ENCODE measurements around the gene NSMCE1.
A peak's percentile ranks its signal among the peaks of the same experiment; 100 is the strongest.
"Not testable (repeated sequence)": the region's sequence is repeated elsewhere in the genome, so short reads cannot be mapped to it uniquely, and the experiment has no call there.

Gene NSMCE1

DNA sequence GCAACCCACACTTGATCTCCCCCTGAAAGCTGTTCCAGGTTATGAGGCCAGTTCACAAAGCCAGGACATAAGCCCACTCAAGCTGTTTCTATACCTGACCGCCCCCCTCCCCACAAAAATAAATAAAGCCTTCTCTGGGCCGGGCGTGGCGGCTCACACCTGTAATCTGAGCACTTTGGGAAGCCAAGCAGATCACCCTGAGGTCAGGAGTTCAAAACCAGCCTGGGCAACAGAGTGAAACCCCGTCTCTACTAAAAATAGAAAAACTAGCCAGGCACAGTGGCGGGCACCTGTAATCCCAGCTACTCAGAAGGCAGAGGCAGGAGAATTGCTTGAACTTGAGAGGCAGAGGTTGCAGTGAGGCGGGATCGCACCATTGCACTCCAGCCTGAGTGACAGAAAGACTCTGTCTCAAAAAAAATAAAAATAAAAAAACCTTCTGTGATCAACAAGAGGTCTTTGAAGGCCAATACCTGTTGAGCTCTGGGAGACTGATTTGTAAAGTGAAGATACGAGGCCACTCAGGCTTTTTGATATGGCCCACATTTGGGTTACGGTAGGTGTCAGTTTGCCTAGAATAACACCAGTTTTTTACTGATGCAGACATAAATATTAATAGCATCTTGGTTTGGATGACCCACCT lies 63.0 kb downstream of the NSMCE1 start:
- Histone ChIP-seq H3K27ac (no peak overlapping the region), H3K4me3 (no peak overlapping the region)

DNA sequence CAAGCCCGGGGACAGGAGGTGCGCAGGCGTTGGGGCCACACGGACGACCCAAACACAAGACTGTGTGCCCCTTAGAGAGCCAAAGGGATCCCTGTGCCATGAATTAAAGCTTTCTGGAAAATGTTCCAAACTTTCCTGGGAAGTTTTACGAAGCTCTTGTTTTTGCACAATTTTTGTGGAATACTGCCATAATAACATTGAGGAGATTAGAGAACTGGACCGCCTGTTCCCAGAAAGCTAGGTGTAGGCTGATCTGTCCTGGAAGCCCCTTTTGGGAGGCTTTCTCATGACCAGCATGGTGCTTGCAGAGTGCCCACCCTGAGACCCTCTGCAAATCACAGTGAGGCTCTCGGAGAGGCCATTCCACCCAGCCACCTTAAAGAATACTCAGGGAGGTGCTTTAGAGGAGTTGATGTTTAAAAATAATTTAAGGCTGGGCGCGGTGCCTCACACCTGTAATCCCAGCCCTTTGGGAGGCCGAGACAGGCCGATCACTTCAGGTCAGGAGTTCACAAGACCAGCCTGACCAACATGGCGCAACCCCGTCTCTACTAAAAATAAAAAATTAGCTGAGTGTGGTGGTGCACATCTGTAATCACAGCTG lies 64.2 kb downstream of the NSMCE1 start:
- Histone ChIP-seq H3K4me3 (peak overlapping the region; percentile 38 to 67 (median 48)), H3K27ac (peak overlapping the region; percentile 68 to 99 (median 96))

DNA sequence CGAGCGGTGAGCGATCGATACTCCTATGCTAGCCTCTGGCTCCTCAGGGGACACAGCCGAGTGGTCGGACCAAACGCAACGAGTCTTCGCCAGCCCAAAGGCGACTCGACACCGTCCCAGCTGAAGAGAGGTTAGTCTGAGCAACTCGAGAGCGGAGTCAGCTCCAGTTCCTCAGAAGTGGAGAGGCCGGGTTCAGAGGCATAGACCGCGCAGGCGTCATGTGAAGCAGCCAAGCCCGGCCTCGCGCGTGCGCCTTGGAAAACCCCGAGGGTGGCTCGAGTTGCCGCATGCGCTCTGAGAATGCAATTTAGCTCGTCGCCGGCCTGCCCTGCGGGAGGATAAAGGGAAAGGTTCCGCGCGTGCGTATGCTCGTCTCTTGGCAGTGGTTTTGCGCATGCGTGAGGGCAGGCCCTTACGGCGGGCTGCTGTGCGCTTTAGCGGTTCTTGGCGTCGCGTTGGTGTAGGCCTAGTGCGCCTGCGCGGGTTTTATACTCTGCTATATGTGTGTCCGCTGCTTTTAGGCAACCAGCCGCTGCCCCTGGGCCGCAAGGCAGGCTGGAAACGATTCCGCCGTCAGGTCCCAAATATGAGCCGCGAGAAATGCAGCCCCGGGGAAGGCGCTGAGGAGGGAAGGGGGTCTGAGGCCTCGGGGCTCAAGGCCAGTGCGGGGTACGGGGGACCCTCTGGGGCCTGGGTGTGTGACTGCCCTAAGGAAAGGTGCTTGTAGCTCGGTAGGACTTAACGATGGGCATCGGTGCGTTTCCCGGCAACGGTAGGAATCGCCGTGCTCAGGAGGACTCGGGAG lies 64.9 kb downstream of the NSMCE1 start, which contains the start of gene KDM8:
KDM8 (plus strand) TSS at position 20 of the 805 bp plus-strand sequence. CDS start 6,598 bp downstream, outside the sequence.
- peak within 1 kb of the TSS; percentile 38 to 67 (median 48) for H3K4me3 ChIP-seq
- H3K27ac ChIP-seq = peak within 1 kb of the TSS; percentile 88 to 99 (median 96)

DNA sequence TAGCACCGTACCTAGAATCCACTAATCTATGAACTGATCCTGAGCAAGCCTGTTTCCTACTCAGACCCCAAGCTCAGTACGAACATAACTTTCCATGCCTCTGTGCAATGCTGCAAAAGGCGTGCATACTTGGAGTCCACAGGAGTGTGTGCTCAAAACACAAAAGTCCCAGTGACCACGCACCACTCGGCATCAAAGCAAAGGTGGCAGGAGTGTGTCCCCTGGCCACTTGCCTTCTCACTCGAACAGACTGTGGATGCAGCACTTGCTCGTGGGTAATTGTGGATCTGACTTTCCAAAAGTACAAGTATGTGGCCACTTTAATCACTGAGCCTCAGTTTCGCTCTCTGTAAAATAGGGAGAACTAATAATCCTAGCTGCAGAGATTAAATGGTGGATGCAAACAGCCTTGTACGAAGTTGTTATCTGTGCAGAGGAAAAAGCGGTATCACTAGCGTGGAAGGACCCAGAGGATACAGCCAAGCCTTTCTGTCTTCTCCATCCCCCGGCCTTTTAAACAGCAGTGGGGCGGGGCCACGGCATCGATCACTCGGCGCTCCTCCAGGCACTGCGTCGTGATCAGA lies 65.6 kb downstream of the NSMCE1 start:
- Histone ChIP-seq H3K4me3 (peak overlapping the region; percentile 38 to 67 (median 48)), H3K27ac (peak overlapping the region in 20 of 21 experiments; percentile 88 to 99 (median 96))

DNA sequence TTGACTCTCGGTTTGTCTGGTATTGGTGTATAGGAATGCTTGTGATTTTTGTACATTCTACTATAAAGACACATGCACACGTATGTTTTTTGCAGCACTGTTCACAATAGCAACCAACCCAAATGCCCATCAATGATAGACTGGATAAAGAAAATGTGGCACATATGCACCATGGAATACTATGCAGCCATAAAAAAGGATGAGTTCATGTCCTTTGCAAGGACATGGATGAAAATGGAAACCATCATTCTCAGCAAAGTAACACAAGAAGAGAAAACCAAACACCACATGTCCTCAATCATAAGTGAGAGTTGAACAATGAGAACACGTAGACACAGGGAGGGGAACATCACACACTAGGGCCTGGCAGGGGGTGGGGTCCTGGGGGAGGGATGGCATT lies 67.7 kb downstream of the NSMCE1 start:
- peak overlapping the region in 4 of 21 experiments; percentile 80 to 85 (median 82) for H3K27ac ChIP-seq
- H3K4me3 ChIP-seq = not testable (repeated sequence)

DNA sequence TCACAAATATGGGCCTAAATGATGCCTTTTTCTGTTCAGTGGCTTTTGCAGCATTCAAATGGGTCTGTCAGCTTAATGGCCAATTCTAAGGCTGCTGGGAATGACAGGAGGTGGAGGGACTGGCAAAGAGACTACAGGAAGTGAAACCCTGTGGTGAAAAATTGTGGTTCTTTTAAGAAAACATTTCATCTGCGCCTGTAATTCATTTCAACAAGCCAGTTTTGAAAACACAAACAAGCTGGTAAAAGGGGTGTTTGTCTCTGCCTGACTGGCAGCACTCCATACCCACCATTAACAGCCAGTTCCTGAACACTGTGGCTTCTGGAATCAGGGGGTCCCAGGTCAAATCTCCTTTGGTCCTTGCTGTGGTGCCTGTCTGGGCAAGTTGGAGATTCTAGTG lies 68.8 kb downstream of the NSMCE1 start:
- Histone ChIP-seq H3K4me3 (no peak overlapping the region), H3K27ac (peak overlapping the region in 14 of 21 experiments; percentile 9 to 85 (median 61))

DNA sequence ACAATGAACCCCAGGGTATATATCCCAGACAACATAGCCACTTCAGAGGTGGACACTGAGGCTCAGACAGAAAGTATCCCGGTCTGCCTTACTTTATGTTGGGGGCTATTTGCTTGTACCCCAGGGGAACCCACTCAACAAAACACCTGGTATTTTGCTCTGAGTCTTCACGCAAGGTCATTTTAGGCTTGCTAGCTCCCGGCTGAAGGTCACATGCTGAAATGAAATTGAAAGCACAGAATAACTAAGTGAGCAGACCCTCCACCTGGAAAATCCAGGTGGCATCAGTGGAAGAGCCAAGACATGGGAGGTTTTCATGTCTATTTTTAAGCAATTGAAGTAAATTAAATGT lies 69.4 kb downstream of the NSMCE1 start:
- no peak overlapping the region for H3K4me3 ChIP-seq
- H3K27ac ChIP-seq = peak overlapping the region in 7 of 21 experiments; percentile 63 to 85 (median 80)

DNA sequence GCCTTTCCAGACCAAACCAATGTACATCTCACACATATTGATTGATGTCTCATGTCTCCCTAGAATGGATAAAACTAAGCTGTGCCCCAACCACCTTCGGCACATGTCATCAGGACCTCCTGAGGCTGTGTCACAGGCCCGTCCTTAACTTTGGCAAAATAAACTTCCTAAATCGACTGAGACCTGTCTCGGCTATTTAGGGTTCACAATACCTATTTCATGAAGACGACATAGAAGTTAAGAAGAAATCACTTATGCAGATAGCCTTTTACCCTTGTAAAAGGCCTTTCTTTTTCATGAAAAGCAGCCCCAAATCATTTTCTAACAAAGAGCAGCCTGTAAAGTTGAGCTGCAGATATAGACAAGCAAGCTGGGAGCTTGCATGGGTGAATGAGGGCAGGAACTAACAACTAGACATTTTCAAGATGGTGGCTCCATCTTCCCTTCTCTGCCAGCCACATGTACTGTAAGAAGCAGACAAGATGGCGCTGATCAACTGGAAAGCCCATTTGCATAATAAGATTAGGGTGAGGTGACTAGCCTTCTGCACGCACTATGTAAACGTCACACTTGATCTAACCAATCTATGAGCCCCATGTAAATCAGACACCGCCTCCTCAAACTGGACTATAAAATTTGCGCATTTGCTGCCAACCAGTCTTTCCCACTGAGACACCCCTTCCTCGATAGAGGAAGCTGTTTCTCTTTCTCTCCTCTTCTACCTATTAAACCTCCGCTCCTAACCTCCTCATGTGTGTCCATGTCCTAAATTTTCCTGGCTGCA lies 69.9 kb downstream of the NSMCE1 start:
- H3K4me3 ChIP-seq = no peak overlapping the region
- H3K27ac ChIP-seq = peak overlapping the region in 4 of 21 experiments; percentile 74 to 83 (median 80)

DNA sequence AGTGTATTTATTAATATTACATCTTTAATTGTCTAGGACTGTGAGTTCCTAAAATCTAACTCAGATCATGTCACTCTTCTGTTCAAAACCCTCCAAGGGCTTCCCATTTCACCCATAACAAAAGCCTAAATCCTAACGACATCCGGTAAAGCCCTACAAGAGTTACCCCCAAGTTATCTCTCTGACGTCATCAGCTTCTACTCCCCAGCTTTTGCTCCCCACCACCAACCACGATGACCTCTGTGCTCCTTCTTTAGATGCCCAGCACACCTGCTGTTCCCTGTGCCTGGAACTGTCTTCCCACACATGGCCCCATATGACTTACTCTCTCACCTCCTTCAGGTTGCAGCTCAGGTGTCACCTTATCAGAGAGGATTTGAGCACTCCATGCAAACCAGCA lies 71.6 kb downstream of the NSMCE1 start:
- H3K27ac ChIP-seq = no peak overlapping the region

DNA sequence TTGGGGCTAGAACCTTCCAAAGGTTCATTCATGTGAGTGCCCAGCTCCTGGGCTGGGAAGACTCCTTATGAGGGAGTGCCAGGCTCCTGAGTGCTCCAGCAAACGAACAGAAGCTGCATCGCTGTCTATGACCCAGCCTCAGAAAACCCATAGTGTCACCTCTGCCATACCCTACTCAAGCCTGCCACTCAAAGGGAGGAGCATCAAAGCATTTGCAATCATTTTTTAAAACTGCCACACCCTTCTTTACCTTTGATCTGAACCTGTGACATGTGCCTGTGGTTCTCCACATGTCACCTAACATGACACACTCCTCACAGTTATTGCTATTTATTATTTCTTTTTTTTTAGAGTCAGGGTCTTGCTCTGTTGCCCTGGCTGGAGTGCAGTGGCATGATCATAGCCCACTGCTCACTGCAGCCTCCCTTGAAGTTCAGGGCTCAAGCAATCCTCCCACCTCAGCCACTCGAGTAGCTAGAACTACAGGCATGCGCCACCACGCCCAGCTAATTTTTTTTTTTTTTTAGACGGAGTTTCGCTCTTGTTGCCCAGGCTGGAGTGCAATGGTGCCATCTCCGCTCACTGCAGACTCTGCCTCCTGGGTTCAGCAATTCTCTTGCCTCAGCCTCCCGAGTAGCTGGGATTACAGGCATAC lies 72.5 kb downstream of the NSMCE1 start:
- Histone ChIP-seq H3K27ac (peak overlapping the region in 3 of 21 experiments; percentile 4 to 49 (median 18)), H3K4me3 (no peak overlapping the region)

More for the DNA sequence above, 71.6 kb downstream of the NSMCE1 start:
- H3K4me3 ChIP-seq = no peak overlapping the region

DNA sequence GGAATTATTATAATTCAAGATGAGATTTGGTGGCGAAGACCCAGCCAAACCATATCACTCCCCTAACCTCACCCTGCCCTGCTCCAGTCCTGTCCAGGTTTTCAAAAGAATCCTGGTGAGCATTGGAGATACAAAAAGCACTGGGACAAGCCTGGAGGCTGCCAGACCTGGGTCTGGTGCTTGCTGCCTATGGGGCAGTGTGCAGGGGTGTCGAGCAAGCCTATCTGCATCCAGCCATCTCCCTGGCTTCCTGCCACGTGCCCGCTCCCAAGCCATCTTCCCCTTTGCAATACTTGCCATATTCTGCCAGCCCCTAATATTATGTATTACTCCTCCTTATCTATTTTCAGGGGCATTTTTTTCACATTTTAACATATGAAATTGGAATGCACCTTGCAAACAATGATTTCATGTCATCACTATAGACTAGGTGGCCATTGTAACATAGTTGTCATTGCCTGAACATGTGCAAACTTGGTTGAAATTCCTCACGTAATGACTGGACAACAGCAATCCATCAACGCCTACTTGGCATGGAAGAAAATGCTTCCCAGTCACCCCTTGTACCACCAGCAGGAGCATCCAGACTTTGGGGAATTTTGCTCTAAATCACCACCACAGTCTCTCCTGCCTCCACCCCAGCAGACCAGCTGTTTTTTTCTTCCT lies 73.4 kb downstream of the NSMCE1 start:
- peak overlapping the region in 1 of 21 experiments; percentile 49 for H3K27ac ChIP-seq
- no peak overlapping the region for H3K4me3 ChIP-seq

DNA sequence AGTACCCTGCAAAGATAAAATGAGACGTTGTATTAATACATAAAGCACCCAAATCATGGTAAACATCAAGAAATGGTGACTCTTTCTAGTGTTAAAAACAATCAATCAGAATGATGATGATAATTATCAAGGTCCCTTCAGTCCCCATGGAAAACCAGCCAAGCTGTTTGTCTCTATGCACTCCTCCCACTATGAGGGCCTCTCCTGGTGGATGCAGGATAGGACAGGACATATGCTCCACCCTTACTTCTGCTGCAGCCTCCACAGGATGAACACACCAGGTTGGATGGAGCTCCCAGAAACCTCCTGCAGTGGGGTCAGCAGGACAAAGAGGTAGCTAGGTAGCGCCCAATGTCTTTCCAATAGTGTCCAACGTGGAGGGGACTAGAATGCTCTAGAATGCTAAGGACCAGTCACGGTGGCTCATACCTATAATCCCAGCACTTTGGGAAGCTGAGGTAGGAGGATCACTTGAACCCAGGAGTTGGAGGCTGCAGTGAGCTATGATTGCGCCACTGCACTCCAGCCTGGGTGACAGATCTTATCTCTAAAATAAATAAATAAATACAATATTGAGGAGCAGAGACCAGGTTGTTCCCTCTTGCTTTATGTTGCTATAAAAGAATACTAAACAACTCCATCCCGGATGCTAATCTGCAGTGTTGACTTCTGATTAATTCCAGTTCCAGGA lies 75.1 kb downstream of the NSMCE1 start:
- H3K4me3 ChIP-seq = no peak overlapping the region
- H3K27ac ChIP-seq = no peak overlapping the region

DNA sequence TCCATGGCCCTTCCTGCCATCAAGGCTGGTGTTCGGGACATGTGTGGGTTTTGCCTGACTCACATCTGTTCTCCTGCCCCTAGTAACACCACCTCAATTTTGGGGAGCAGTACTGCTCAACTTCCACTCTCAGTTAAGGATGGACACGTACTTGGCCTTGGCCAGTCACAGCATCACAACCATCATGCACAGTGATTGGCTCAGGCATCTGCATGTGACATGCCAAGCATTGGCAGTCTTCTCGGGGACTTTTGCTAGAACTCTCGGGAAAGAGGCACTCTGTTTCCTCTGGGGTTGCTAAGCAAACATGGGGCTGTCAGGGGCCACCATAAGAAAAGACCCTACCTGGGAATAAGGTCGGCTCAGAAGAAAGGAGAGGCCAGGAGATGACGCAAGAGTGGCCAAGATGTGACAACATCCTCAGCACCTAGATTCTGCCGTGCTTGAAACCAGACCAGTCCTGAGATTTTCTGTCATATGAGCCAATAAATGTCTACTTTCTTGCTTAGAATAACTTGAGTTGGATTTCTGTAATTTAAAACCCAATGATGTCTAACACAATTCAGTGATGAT lies 77.1 kb downstream of the NSMCE1 start:
- no peak overlapping the region for H3K27ac ChIP-seq
- no peak overlapping the region for H3K4me3 ChIP-seq

DNA sequence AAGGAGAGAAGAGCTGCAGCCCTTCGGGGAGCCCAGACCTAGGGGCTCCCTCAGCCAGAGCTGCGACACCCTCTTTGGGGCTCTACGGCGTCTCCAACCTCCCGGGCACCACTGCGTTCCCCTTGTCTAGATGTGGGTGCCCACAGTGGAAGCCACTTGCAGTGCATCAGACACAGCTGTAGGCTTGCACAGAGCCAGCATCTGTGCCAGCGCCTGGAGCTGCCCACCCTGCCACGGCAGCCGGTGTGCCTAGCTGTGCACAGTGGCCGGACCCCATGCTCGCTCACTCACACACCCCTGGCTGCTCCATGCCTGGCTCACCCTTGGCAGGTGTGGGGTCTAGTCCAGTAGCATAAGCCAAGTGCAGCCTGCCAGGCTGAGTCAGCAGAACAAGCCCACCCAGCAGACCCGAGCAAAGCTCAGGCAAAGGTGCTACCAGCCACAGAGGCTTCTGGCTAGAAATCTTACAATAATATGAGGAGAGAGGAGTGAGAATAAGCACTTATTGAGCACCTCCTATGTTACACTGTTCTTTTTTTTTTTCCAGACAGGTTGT lies 78.2 kb downstream of the NSMCE1 start:
- Histone ChIP-seq H3K27ac (no peak overlapping the region), H3K4me3 (no peak overlapping the region)

DNA sequence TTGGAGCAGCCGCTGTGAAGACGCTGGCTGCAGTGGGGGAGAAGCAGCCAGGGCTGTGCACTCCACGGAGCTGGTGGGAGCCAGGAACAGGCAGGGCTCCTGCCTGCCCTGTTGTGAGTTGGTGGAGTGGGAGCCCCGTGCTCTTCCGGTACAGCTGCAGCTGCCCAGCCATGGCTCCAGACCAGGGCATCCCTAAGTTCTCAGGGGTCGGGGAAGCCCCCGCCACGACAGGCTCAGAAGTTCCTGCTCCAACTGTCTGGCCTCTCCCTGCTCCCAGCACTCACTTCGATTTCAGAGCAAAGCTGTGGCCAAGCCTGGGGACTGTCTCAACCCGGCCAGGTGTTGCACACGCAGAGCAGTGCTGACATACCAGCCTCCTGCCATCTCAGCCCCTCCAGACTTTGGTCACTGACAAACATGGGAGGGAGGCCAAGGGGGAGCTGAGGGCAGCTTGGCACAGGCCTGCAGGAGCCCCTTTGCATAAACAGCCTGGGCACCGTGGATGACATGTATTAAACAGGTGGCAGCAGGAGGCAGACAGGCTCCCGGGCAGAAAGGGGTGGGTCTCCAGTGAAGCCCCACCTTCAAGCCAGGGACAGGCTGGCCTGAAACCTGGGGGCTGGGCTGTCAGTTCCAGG lies 79.1 kb downstream of the NSMCE1 start:
- H3K27ac ChIP-seq = no peak overlapping the region
- no peak overlapping the region for H3K4me3 ChIP-seq

DNA sequence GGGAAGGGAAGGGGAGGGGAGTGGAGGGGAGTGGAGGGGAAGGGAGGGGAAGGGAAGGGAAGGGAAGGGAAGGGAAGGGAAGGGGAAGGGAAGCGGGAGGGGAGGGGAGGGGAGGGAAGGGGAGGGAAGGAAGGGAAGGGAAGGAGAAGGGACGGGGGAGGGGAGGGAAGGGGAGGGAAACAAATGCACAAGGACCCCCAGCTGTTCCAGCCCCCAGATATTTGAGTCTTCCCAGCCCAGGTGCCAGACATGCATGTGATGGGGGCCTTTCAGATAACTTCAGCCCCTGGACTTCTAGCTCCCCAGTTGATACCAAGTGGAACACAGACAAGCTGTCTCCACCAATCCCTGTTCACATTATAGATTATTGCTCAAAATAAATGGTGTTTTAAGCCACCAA lies 79.9 kb downstream of the NSMCE1 start:
- H3K4me3 ChIP-seq = no peak overlapping the region
- no peak overlapping the region for H3K27ac ChIP-seq

DNA sequence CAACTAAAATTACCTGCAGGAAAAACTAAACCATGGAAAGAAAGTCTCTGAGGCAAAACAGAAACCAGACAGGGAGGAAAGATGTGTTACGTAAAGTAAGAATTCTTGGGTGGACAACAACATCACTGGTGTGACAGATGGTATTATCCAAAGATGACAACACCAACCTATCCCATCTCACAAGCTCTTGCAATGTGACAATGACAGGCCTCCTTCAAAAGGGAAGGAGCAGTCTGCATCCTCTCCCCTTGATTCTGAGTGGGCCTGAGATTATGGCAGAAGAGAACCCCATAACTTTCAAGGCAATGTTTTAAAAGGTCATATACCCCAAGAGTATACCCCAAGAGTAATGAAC lies 82.8 kb downstream of the NSMCE1 start:
- Histone ChIP-seq H3K4me3 (no peak overlapping the region), H3K27ac (no peak overlapping the region)
